Body of pancreas (tissue), 4 donors: ENCODE measurements around the gene KIRREL3. TPM values are rescaled to one million over a fixed set of nuclear protein-coding genes. Genes with fewer than 3 reads are reported as not detected.

Experiments used
- ATAC-seq: fragments of 150-250 bp; one replicate; pipeline ENCODE4 v1.9.1; 2016
- DNase-seq, 4 donors: peaks; one replicate each; pipeline ENCODE4 v3.0.0-alpha.2; 2019
- H3K27ac ChIP-seq, 4 donors: fragments of 200-600 bp; sonication (generic); 1 replicate in 3 of 4; 2 replicates in 1 of 4; pipeline versions ENCODE4 v1.5.1 to v1.6.1; 2016 to 2019; ENCODE audit warnings: mild to moderate bottlenecking in 1 of 4, mixed read lengths in 1 of 4, moderate library complexity in 1 of 4
- H3K27me3 ChIP-seq, 2 donors: fragments of 200-600 bp; sonication (generic); one replicate each; pipeline ENCODE4 v1.6.0; 2016; ENCODE audit warnings: mild to moderate bottlenecking in 1 of 2
- H3K36me3 ChIP-seq, 2 donors: fragments of 200-600 bp; sonication (generic); replicated peaks in 1 of 2; 2 replicates each; pipeline ENCODE4 v1.5.1; 2016; ENCODE audit warnings: low read depth in 2 of 2; ENCODE audit not compliant: insufficient read depth in 1 of 2
- H3K4me1 ChIP-seq: fragments of 200-600 bp; sonication (generic); one replicate; pipeline ENCODE4 v1.6.0; 2016
- H3K4me3 ChIP-seq, 2 donors: fragments of 200-600 bp; sonication (generic); 1 replicate in 1 of 2; 2 replicates in 1 of 2; pipeline ENCODE4 v1.5.1; 2016 to 2019
- H3K9me3 ChIP-seq, 3 donors: fragments of 200-600 bp; sonication (generic); 1 replicate in 2 of 3; 2 replicates in 1 of 3; pipeline ENCODE4 v1.5.1; 2016
- POLR2A ChIP-seq, 3 donors: fragments of 450-650 bp; IDR thresholded peaks; one replicate each; pipeline ENCODE4 v1.6.1; 2016; ENCODE audit warnings: antibody characterized with exemption in 3 of 3, mild to moderate bottlenecking in 2 of 3
- WGBS, 2 donors: methylation state at CpG; one replicate each; pipeline ENCODE4 v1.1.5; 2017; 5-methylcytosine and 5-hydroxymethylcytosine counted together
- intact Hi-C: fragments of 100-400 bp; cut with DNase I; formaldehyde crosslinking; loops from one replicate; pipeline ENCODE4 v1.15.1; 2023
- total RNA-seq, 2 donors: library from RNA; depleted of rRNA; stranded (reverse); fragments of >200 nt; gene quantifications; one replicate each; pipeline ENCODE4 v1.1.0, GENCODE V29; 2016
- TF ChIP-seq, protein P1 (sequence below), 7 experiments: fragments of 450-650 bp in 4 of 7; fragments of 200-600 bp in 3 of 7; sonication (generic) in 3 of 7; IDR thresholded peaks; one replicate each; pipeline ENCODE4 v1.5.1; 2016 to 2019; ENCODE audit warnings: antibody characterized with exemption in 7 of 7

The KIRREL3 gene
- total RNA-seq, 2 donors from 2014 or later, result 0.26 TPM; not detected in 1

DNA sequence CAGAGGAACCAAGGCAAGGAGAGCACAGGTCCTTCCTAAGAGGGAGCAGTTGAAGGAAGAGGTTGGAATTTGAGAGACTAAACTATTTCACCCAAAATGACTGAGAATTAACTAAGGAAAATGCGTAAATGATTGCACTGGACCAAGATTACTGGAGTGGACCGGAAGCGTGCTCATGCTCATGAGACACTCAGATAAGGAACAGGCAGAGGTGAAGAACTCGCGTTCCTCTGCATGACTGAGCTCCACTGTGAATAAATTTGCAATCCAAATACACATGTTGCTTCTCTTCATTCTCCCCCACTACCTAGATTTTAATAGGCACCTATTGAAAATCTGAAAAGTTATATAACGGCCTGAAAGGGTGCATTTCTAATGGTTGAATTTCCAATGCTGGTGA is 207.0 kb downstream of the KIRREL3 start:
- H3K27me3 ChIP-seq, result no peaks in the 10 kb centered on the region
- no peak overlapping the region for H3K4me3 ChIP-seq
- ATAC-seq (no peak), DNase-seq (no peak)
- H3K4me1 ChIP-seq, result no peaks in the 10 kb centered on the region
- intact Hi-C loops, result no loop called here
- no peaks in the 10 kb centered on the region for H3K36me3 ChIP-seq
- no peak overlapping the region for H3K27ac ChIP-seq
- TF ChIP-seq, protein P1, sequence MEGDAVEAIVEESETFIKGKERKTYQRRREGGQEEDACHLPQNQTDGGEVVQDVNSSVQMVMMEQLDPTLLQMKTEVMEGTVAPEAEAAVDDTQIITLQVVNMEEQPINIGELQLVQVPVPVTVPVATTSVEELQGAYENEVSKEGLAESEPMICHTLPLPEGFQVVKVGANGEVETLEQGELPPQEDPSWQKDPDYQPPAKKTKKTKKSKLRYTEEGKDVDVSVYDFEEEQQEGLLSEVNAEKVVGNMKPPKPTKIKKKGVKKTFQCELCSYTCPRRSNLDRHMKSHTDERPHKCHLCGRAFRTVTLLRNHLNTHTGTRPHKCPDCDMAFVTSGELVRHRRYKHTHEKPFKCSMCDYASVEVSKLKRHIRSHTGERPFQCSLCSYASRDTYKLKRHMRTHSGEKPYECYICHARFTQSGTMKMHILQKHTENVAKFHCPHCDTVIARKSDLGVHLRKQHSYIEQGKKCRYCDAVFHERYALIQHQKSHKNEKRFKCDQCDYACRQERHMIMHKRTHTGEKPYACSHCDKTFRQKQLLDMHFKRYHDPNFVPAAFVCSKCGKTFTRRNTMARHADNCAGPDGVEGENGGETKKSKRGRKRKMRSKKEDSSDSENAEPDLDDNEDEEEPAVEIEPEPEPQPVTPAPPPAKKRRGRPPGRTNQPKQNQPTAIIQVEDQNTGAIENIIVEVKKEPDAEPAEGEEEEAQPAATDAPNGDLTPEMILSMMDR (IDR thresholded peaks at IDR 0.05), result no peak
- TF ChIP-seq POLR2A (IDR thresholded peaks at IDR 0.05), result no peak
- 65 to 66% methylated on average over 6 of the region's 6 CpGs for WGBS, 2 donors
- no peaks in the 10 kb centered on the region for H3K9me3 ChIP-seq

DNA sequence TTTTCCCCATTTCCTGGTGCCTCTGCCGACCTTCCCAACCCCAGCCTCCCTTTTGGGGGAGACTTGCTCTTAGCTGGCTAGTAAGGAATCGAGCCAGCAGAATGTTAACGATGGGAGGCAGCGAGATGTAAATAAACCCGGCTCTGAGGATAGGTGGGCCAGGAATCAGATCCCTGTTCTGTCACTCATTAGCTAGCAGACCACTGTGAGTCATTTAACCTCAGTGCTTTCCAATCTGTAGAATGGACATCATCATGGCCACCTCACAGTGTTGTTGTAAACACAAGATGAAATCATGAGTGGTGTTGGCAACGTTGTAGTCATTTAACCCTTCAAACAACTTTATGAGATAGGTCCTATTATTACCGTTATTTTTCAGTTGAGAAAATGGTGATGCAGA is 208.6 kb downstream of the KIRREL3 start:
- Histone ChIP-seq H3K27me3 (no peaks in the 10 kb centered on the region), H3K36me3 (no peaks in the 10 kb centered on the region), H3K27ac (no peak overlapping the region), H3K4me1 (no peaks in the 10 kb centered on the region), H3K9me3 (no peaks in the 10 kb centered on the region), H3K4me3 (no peak overlapping the region)
- 47 to 51% methylated on average over 7 of the region's 7 CpGs for WGBS, 2 donors
- no peak for TF ChIP-seq POLR2A (IDR thresholded peaks at IDR 0.05)
- TF ChIP-seq, protein P1 (IDR thresholded peaks at IDR 0.05), result no peak
- DNase-seq (no peak), ATAC-seq (no peak)
- intact Hi-C loops, result no loop called here

- intact Hi-C loops, result no loop called here
- H3K36me3 ChIP-seq, result no peaks in the 10 kb centered on the region
- no peaks in the 10 kb centered on the region for H3K27me3 ChIP-seq
- ATAC-seq, result no peak
- WGBS, 2 donors, result 73% methylated on average over 3 of the region's 3 CpGs
- H3K27ac ChIP-seq, result no peak overlapping the region
- no peak for DNase-seq
- no peak for TF ChIP-seq POLR2A (IDR thresholded peaks at IDR 0.05)
- TF ChIP-seq, protein P1 (IDR thresholded peaks at IDR 0.05), result no peak
- H3K4me1 ChIP-seq, result no peaks in the 10 kb centered on the region
- H3K4me3 ChIP-seq, result no peak overlapping the region
- no peaks in the 10 kb centered on the region for H3K9me3 ChIP-seq
These were observed 209.1 kb downstream of the KIRREL3 start for GRCh38 chr11:126791446-126791845.

GRCh38 chr11:126790550-126791081 is 210.0 kb downstream of the KIRREL3 start:
- Histone ChIP-seq H3K4me3 (no peak overlapping the region), H3K27me3 (no peaks in the 10 kb centered on the region), H3K27ac (no peak overlapping the region), H3K36me3 (no peaks in the 10 kb centered on the region), H3K4me1 (no peaks in the 10 kb centered on the region), H3K9me3 (no peaks in the 10 kb centered on the region)
- TF ChIP-seq POLR2A (IDR thresholded peaks at IDR 0.05), result no peak
- TF ChIP-seq, protein P1 (IDR thresholded peaks at IDR 0.05), result no peak
- ATAC-seq (no peak), DNase-seq (no peak)
- 54 to 64% methylated on average over 10 of the region's 10 CpGs for WGBS, 2 donors
- intact Hi-C loops, result no loop called here

GRCh38 chr11:126782810-126783209 is 217.8 kb downstream of the KIRREL3 start:
- ATAC-seq (no peak), DNase-seq (no peak)
- no peaks in the 10 kb centered on the region for H3K36me3 ChIP-seq
- no peaks in the 10 kb centered on the region for H3K4me1 ChIP-seq
- H3K4me3 ChIP-seq, result no peak overlapping the region
- no peak overlapping the region for H3K27ac ChIP-seq
- no peaks in the 10 kb centered on the region for H3K9me3 ChIP-seq
- TF ChIP-seq, protein P1 (IDR thresholded peaks at IDR 0.05), result no peak
- no peak for TF ChIP-seq POLR2A (IDR thresholded peaks at IDR 0.05)
- intact Hi-C loops, result no loop called here
- 62 to 80% methylated on average over 2 of the region's 2 CpGs for WGBS, 2 donors
- no peaks in the 10 kb centered on the region for H3K27me3 ChIP-seq
